Skeletal muscle tissue (tissue), 4 donors: ENCODE results near the gene DDX5. TPM values are rescaled to one million over a fixed set of nuclear protein-coding genes. Genes with fewer than 3 reads are reported as not detected.
"Not testable (repeated sequence)": the region's sequence is repeated elsewhere in the genome, so short reads cannot be mapped to it uniquely, and the experiment has no call there.

Experiments
- H3K27ac ChIP-seq: one replicate; pipeline ENCODE4 v1.7.0; 2013; ENCODE audit warnings: mild to moderate bottlenecking, low read depth, low read length, inconsistent platforms
- H3K27me3 ChIP-seq, 3 donors: one replicate each; pipeline ENCODE4 v1.7.0; 2013; ENCODE audit warnings: low read length in 3 of 3; ENCODE audit not compliant: control insufficient read depth in 3 of 3, insufficient read depth in 3 of 3
- H3K36me3 ChIP-seq, 3 donors: one replicate each; pipeline ENCODE4 v1.7.0; 2013; ENCODE audit warnings: low read length in 3 of 3; ENCODE audit not compliant: control insufficient read depth in 3 of 3, insufficient read depth in 3 of 3
- H3K4me1 ChIP-seq, 3 donors: one replicate each; pipeline ENCODE4 v1.7.0; 2013; ENCODE audit warnings: low read length in 3 of 3, mild to moderate bottlenecking in 3 of 3; ENCODE audit not compliant: control insufficient read depth in 3 of 3, insufficient read depth in 3 of 3
- H3K4me3 ChIP-seq, 3 donors: one replicate each; pipeline ENCODE4 v1.7.0; 2013; ENCODE audit warnings: low read length in 3 of 3
- H3K9ac ChIP-seq, 3 donors: one replicate each; pipeline ENCODE4 v1.7.0; 2013; ENCODE audit warnings: low read length in 3 of 3, mild to moderate bottlenecking in 3 of 3, moderate library complexity in 2 of 3, low read depth in 1 of 3
- H3K9me3 ChIP-seq, 3 donors: one replicate each; pipeline ENCODE4 v1.7.0; 2013; ENCODE audit warnings: low read length in 3 of 3; ENCODE audit not compliant: control insufficient read depth in 3 of 3
- total RNA-seq: library from RNA; depleted of rRNA; stranded (reverse); fragments of >200 nt; gene quantifications from one replicate; pipeline ENCODE4 v1.2.3, GENCODE V29; 2014
- donor health status: Osteomylitis.

DDX5 gene
- total RNA-seq, 1 donor from 2014 or later = 259 TPM

GRCh38 chr17:64496348-64496785 is 9.7 kb downstream of the DDX5 start:
- peak overlapping the region; percentile 91 to 96 (median 95) for H3K4me3 ChIP-seq
- peaks cover 13 to 30% (median 25%) of the 10 kb centered on the region in 3 donors for H3K4me1 ChIP-seq
- peaks cover 28 to 45% (median 29%) of the 10 kb centered on the region in 3 donors for H3K36me3 ChIP-seq
- no peaks in the 10 kb centered on the region for H3K27me3 ChIP-seq
- peak overlapping the region; percentile 84 to 91 (median 90) for H3K9ac ChIP-seq
- H3K27ac ChIP-seq = peak overlapping the region; percentile 85
- no peaks in the 10 kb centered on the region for H3K9me3 ChIP-seq

GRCh38 chr17:64495300-64495699 is 10.8 kb downstream of the DDX5 start:
- H3K27ac ChIP-seq, H3K27me3 ChIP-seq, H3K4me3 ChIP-seq, H3K9me3 ChIP-seq: not testable (repeated sequence)
- Histone ChIP-seq H3K36me3 (peaks cover 22 to 40% (median 25%) of the 10 kb centered on the region in 3 donors), H3K9ac (peak overlapping the region in 2 of 3 donors; percentile 14 to 24), H3K4me1 (peaks cover 13 to 30% (median 25%) of the 10 kb centered on the region in 3 donors)

GRCh38 chr17:64494121-64494520 is 12.0 kb downstream of the DDX5 start:
- no peaks in the 10 kb centered on the region for H3K9me3 ChIP-seq
- no peak overlapping the region for H3K9ac ChIP-seq
- no peak overlapping the region for H3K27ac ChIP-seq
- H3K36me3 ChIP-seq = peaks cover 17 to 40% (median 29%) of the 10 kb centered on the region in 3 donors
- no peak overlapping the region for H3K4me3 ChIP-seq
- H3K4me1 ChIP-seq = peaks cover 13 to 30% (median 25%) of the 10 kb centered on the region in 3 donors
- no peaks in the 10 kb centered on the region for H3K27me3 ChIP-seq

- Histone ChIP-seq H3K9me3 (no peaks in the 10 kb centered on the region), H3K4me3 (no peak overlapping the region), H3K27ac (no peak overlapping the region), H3K27me3 (no peaks in the 10 kb centered on the region), H3K9ac (no peak overlapping the region), H3K4me1 (peaks cover 13 to 27% (median 24%) of the 10 kb centered on the region in 3 donors), H3K36me3 (peaks cover 8 to 30% (median 18%) of the 10 kb centered on the region in 3 donors)
These were observed 13.5 kb downstream of the DDX5 start for GRCh38 chr17:64492481-64493109.

GRCh38 chr17:64491994-64492393 is 14.1 kb downstream of the DDX5 start:
- peaks cover 8 to 30% (median 18%) of the 10 kb centered on the region in 3 donors for H3K36me3 ChIP-seq
- H3K9ac ChIP-seq = no peak overlapping the region
- H3K9me3 ChIP-seq = no peaks in the 10 kb centered on the region
- H3K27ac ChIP-seq = no peak overlapping the region
- H3K4me1 ChIP-seq = peaks cover 9 to 22% (median 18%) of the 10 kb centered on the region in 3 donors
- H3K4me3 ChIP-seq = no peak overlapping the region
- no peaks in the 10 kb centered on the region for H3K27me3 ChIP-seq

- H3K36me3 ChIP-seq = peaks cover 8 to 30% (median 18%) of the 10 kb centered on the region in 3 donors
These were observed 14.8 kb downstream of the DDX5 start for GRCh38 chr17:64491034-64491860.

GRCh38 chr17:64488301-64488700 is 17.8 kb downstream of the DDX5 start:
- H3K4me3 ChIP-seq = no peak overlapping the region
- H3K4me1 ChIP-seq = no peaks in the 10 kb centered on the region
- H3K9me3 ChIP-seq = no peaks in the 10 kb centered on the region
- H3K9ac ChIP-seq = no peak overlapping the region
- H3K36me3 ChIP-seq = peaks cover 15 to 42% (median 35%) of the 10 kb centered on the region in 3 donors
- no peak overlapping the region for H3K27ac ChIP-seq
- H3K27me3 ChIP-seq = no peaks in the 10 kb centered on the region

More at GRCh38 chr17:64491034-64491860, 14.8 kb downstream of the DDX5 start:
- no peak overlapping the region for H3K9ac ChIP-seq
- no peak overlapping the region for H3K4me3 ChIP-seq
- H3K27me3 ChIP-seq = no peaks in the 10 kb centered on the region
- no peaks in the 10 kb centered on the region for H3K9me3 ChIP-seq
- no peak overlapping the region for H3K27ac ChIP-seq
- peaks cover 7 to 16% (median 15%) of the 10 kb centered on the region in 3 donors for H3K4me1 ChIP-seq

GRCh38 chr17:64484380-64484779 is 21.7 kb downstream of the DDX5 start:
- Histone ChIP-seq H3K27ac (no peak overlapping the region), H3K4me3 (no peak overlapping the region), H3K36me3 (peaks cover 14 to 38% (median 36%) of the 10 kb centered on the region in 3 donors), H3K27me3 (no peaks in the 10 kb centered on the region), H3K9me3 (no peaks in the 10 kb centered on the region), H3K4me1 (no peaks in the 10 kb centered on the region), H3K9ac (no peak overlapping the region)

- H3K36me3 ChIP-seq = peaks cover 11 to 39% (median 36%) of the 10 kb centered on the region in 3 donors
- no peaks in the 10 kb centered on the region for H3K4me1 ChIP-seq
- no peak overlapping the region for H3K9ac ChIP-seq
- H3K27me3 ChIP-seq = no peaks in the 10 kb centered on the region
- H3K4me3 ChIP-seq = no peak overlapping the region
- no peak overlapping the region for H3K27ac ChIP-seq
- no peaks in the 10 kb centered on the region for H3K9me3 ChIP-seq
These were observed 25.1 kb downstream of the DDX5 start for GRCh38 chr17:64480951-64481350.

- Histone ChIP-seq H3K9me3 (no peaks in the 10 kb centered on the region), H3K36me3 (peaks cover 4 to 24% (median 16%) of the 10 kb centered on the region in 3 donors), H3K4me1 (no peaks in the 10 kb centered on the region), H3K4me3 (no peak overlapping the region), H3K27me3 (no peaks in the 10 kb centered on the region), H3K27ac (no peak overlapping the region), H3K9ac (no peak overlapping the region)
These were observed 28.2 kb downstream of the DDX5 start for GRCh38 chr17:64477849-64478248.
